Fibroblast of the aortic adventitia (primary cell): ENCODE results near the gene TRIM37. TPM values are rescaled to one million over a fixed set of nuclear protein-coding genes. Genes with fewer than 3 reads are reported as not detected.

Experiments used
- DNase-seq: peaks from one replicate; pipeline ENCODE4 v3.0.0-alpha.2; 2010; ENCODE audit warnings: low read depth
- H3K4me3 ChIP-seq: 2 replicates; pipeline ENCODE4 v1.5.1; 2011; ENCODE audit warnings: low read depth, mild to moderate bottlenecking, control low read depth, low read length, moderate library complexity
- total RNA-seq: library from RNA; depleted of rRNA; stranded (reverse); fragments of >200 nt; gene quantifications from 2 replicates; pipeline ENCODE4 v1.2.3, GENCODE V29; 2012; ENCODE audit warnings: low replicate concordance
- TF ChIP-seq, protein P1 (sequence below): IDR thresholded peaks from 2 replicates; pipeline ENCODE4 v1.5.1; 2011; ENCODE audit warnings: mild to moderate bottlenecking, low read length, control low read depth, inconsistent platforms; ENCODE audit not compliant: insufficient read depth

TRIM37 gene
- total RNA-seq = 42.0 and 45.5 TPM in 2 replicates

- peak within 1 kb of the TSS; percentile 79 for H3K4me3 ChIP-seq
- TF ChIP-seq, protein P1, sequence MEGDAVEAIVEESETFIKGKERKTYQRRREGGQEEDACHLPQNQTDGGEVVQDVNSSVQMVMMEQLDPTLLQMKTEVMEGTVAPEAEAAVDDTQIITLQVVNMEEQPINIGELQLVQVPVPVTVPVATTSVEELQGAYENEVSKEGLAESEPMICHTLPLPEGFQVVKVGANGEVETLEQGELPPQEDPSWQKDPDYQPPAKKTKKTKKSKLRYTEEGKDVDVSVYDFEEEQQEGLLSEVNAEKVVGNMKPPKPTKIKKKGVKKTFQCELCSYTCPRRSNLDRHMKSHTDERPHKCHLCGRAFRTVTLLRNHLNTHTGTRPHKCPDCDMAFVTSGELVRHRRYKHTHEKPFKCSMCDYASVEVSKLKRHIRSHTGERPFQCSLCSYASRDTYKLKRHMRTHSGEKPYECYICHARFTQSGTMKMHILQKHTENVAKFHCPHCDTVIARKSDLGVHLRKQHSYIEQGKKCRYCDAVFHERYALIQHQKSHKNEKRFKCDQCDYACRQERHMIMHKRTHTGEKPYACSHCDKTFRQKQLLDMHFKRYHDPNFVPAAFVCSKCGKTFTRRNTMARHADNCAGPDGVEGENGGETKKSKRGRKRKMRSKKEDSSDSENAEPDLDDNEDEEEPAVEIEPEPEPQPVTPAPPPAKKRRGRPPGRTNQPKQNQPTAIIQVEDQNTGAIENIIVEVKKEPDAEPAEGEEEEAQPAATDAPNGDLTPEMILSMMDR = no peak
- peak; percentile 98 for DNase-seq
These were observed at the start of gene TRIM37 for GRCh38 chr17:59106463-59107305. Gene TRIM37 (minus strand): TSS chr17:59106880. CDS start chr17:59106461, 419 bp downstream.

DNA sequence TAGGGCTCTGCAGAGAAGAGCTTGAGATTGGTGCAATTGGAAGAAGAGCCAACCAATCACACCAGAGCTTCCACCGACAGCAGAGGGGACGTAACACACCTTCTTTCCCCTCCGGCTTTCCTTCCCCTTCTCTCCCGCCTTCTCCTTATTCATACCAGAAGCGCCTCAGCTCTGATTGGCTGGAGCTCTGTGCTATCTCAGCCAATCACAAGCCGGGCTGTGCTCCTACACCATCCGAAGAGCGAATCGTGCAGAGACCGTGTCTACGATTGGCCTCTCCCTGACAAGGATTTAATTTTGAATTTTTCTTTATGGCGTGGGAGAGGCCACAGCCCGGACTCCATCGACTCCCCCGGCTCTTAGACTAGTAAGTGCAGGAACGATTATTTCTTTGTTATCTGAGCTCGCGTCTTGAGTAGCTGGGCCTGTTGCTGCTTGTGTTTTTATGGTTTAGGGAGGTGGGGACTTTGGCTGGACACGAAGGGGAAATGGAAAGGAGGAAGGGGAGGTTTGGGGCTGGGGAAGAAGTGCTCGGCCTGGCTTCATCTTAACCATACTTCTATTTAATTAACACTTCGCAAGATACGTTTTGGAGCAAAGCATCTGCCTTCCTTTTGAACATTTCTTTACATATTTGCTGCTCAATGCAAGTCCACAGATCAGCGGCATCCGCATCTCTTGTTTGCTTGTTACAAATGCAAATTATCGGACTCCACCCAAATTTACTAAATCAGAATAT, 48.9 kb upstream of the TRIM37 start, which contains the start of gene PRR11:
Gene PRR11 (plus strand): TSS at position 308 of the 739 bp plus-strand sequence. CDS start 14,007 bp downstream, outside the sequence.
- TF ChIP-seq, protein P1 = no peak
- peak within 1 kb of the TSS; percentile 92 for H3K4me3 ChIP-seq
- peak; percentile 100 for DNase-seq

DNA sequence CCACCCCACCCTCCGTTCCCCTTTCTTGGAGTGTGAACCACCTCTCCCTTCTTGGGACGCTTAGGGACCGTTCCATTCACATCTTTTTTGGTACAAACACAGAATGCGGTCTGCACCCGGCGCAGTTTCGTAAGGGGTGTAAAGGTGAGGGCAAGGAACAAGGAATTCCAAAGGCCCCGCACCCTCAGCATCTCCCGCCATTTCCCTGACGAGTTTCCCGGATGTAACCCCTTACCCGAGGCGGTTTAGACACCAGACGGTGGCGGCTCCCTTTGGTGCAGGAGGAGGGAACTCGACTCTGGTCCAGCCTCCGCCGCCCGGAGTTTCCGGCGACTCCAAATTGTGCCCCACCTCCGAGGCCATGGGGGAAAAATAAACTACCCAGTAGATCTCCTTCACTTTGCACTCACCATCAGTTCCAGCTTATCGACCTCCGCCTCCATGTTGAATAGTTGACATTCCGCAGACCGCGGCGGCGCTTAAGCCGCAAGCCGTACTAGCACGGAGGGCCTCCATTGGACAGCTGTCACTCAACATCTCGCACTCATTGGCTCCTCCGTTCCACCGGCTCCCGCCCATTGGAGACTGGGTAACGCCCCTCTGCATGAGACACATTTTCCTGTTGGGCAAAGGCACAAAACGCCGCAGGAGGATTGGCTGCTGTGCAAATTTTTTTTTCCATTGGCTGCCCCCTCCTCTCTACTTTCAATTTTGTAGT, 48.2 kb upstream of the TRIM37 start, which contains the start of gene SKA2:
Gene SKA2 (minus strand): TSS at position 466 of the 718 bp plus-strand sequence. CDS start 23 bp downstream, at position 443.
- TF ChIP-seq, protein P1 = no peak
- peak within 1 kb of the TSS; percentile 92 for H3K4me3 ChIP-seq
- no peak for DNase-seq

DNA sequence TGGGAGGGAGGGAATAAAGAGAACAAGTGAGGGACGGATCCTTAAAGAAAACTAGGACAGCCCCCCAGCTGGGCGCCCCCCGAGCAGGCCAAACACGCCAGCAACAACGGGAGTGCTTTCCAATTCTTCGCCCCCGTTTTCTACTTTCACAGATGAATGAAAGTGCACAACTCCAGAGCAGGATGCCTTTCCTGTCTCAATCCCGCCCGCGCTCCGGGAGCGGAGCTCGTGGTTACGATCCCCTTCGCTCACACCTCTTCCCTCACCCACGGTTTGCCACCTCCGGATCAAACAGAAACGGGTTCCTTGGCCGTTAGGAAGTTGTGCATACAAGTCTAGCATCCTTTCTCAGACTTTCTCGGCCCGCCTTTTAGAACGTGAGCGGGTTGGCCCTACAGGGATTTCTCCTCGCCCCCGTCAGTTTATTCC, 47.6 kb upstream of the TRIM37 start:
- TF ChIP-seq, protein P1 = no peak
- peak overlapping the region; percentile 92 for H3K4me3 ChIP-seq
- DNase-seq = no peak

DNA sequence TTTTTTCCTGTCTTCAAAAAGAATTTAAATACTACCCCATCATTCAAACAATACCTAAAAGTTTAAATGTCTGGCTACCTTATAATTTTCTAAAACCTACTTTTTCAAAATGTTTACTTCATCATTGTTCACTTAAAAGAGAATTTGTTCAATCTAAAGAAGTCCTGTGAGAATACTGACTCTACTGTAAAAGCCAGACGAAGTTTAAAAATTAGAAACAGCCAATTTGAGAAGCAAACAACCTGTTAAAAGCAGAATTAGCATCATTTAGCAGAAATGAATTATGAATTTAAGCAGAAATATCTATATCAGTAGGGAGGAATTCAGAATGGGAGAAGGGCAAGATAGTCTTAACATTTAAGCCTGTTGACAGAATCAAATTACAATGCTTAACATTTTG, 46.2 kb upstream of the TRIM37 start:
- TF ChIP-seq, protein P1 = no peak
- H3K4me3 ChIP-seq = peak overlapping the region; percentile 92
- no peak for DNase-seq

DNA sequence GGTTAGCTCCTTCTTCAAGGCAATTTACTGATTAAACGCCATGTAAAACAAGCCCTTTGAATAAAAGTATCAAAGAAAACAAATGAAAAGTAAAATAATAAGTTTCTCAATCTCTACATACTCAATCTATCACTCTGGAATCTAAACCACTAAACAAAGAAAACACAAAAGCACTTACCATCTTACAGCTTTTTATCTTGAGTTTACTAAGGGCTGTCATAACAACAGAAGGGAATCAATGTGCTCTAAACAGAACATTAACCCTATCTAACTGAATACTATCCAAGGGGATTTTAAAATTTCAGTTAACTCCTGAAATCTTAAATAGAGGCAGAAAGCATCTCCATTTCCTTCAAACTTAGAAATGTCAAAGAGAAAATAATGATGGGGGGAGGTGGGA, 44.9 kb upstream of the TRIM37 start:
- DNase-seq = peak; percentile 35

More for the DNA sequence above, 44.9 kb upstream of the TRIM37 start:
- peak overlapping the region; percentile 35 for H3K4me3 ChIP-seq
- TF ChIP-seq, protein P1 = no peak
